LNCaP clone FGC (cell line): ENCODE results near the gene FAM181A.

Experiments
- DNase-seq: peaks from one replicate; pipeline ENCODE4 v3.0.0-alpha.2; 2011; ENCODE audit warnings: low read depth
- H3K4me3 ChIP-seq: 2 replicates; pipeline ENCODE4 v1.5.1; 2011; ENCODE audit warnings: mild to moderate bottlenecking, low read depth, low read length, control low read depth
- CTCF ChIP-seq: IDR thresholded peaks from 2 replicates; pipeline ENCODE4 v1.5.1; 2012; ENCODE audit warnings: mild to moderate bottlenecking; ENCODE audit not compliant: control insufficient read depth, insufficient read depth; ENCODE audit errors: extremely low read depth

FAM181A gene

GRCh38 chr14:93953739-93954515, 26.8 kb downstream of the FAM181A start:
- no peak for DNase-seq
- H3K4me3 ChIP-seq, result no peak overlapping the region
- TF ChIP-seq CTCF, result no peak

GRCh38 chr14:93954516-93954830, 27.3 kb downstream of the FAM181A start:
- TF ChIP-seq CTCF, result no peak
- no peak overlapping the region for H3K4me3 ChIP-seq
- DNase-seq, result no peak

- no peak overlapping the region for H3K4me3 ChIP-seq
- TF ChIP-seq CTCF, result no peak
- DNase-seq, result no peak
Measured at GRCh38 chr14:93954900-93955849, 28.0 kb downstream of the FAM181A start.

GRCh38 chr14:93955850-93956481, 28.8 kb downstream of the FAM181A start:
- TF ChIP-seq CTCF, result no peak
- no peak overlapping the region for H3K4me3 ChIP-seq
- no peak for DNase-seq

- no peak for DNase-seq
- no peak overlapping the region for H3K4me3 ChIP-seq
- TF ChIP-seq CTCF, result no peak
Measured at GRCh38 chr14:93956514-93957332, 29.6 kb downstream of the FAM181A start.

- TF ChIP-seq CTCF, result no peak
- DNase-seq, result no peak
- H3K4me3 ChIP-seq, result no peak overlapping the region
Measured at GRCh38 chr14:93957333-93957710, 30.2 kb downstream of the FAM181A start.
